Breast epithelium (tissue), 3 donors: ENCODE data around the gene BBS9.

Source experiments
- POLR2AphosphoS5 ChIP-seq, 3 donors: sonication (generic); formaldehyde crosslinking; IDR thresholded peaks; one replicate each; pipeline ENCODE4 v1.6.1; 2017; ENCODE audit warnings: antibody characterized with exemption in 3 of 3
- TF ChIP-seq, protein P1 (sequence below), 3 donors: fragments of 450-650 bp; IDR thresholded peaks; one replicate each; pipeline ENCODE4 v1.5.1; 2016 to 2017; ENCODE audit warnings: antibody characterized with exemption in 3 of 3, mild to moderate bottlenecking in 3 of 3, moderate library complexity in 3 of 3

DNA sequence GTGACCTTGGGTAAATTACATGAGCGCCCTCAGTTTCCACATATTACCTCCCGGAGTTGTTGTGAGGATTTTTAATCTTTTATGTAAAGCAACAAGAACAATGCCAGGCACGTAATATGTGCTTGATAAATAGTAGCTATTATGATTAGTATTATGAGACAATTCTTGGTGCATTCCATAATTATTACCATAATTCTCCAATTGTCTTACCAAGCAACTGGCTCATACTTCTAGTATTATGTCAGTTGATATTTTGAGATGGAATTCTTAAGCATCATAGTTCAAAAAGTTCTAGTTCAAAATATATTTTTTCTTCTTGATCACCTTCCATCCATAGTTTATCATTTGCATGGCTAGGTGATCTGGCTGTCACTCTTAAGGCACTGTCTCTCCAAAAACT, 259.0 kb downstream of the BBS9 start:
- TF ChIP-seq, protein P1, sequence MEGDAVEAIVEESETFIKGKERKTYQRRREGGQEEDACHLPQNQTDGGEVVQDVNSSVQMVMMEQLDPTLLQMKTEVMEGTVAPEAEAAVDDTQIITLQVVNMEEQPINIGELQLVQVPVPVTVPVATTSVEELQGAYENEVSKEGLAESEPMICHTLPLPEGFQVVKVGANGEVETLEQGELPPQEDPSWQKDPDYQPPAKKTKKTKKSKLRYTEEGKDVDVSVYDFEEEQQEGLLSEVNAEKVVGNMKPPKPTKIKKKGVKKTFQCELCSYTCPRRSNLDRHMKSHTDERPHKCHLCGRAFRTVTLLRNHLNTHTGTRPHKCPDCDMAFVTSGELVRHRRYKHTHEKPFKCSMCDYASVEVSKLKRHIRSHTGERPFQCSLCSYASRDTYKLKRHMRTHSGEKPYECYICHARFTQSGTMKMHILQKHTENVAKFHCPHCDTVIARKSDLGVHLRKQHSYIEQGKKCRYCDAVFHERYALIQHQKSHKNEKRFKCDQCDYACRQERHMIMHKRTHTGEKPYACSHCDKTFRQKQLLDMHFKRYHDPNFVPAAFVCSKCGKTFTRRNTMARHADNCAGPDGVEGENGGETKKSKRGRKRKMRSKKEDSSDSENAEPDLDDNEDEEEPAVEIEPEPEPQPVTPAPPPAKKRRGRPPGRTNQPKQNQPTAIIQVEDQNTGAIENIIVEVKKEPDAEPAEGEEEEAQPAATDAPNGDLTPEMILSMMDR (IDR thresholded peaks at IDR 0.05): no peak
- no peak for TF ChIP-seq POLR2AphosphoS5 (IDR thresholded peaks at IDR 0.05)
